Endodermal cell (in vitro differentiated cells): ENCODE data around the gene BCL7A. TPM values are rescaled to one million over a fixed set of nuclear protein-coding genes. Genes with fewer than 3 reads are reported as not detected.
"Not testable (repeated sequence)": the region's sequence is repeated elsewhere in the genome, so short reads cannot be mapped to it uniquely, and the experiment has no call there.

Source experiments
- DNase-seq: peaks from one replicate; pipeline ENCODE4 v3.0.0-alpha.2; 2017
- H3K27ac ChIP-seq: 2 replicates; pipeline ENCODE4 v1.5.1; 2013; ENCODE audit warnings: mild to moderate bottlenecking, low read depth, low read length, moderate library complexity
- H3K27me3 ChIP-seq: 2 replicates; pipeline ENCODE4 v1.6.1; 2013; ENCODE audit warnings: mild to moderate bottlenecking, low read length, moderate library complexity; ENCODE audit not compliant: insufficient read depth, control insufficient read depth, poor library complexity, severe bottlenecking
- H3K36me3 ChIP-seq: 2 replicates; pipeline ENCODE4 v1.7.0; 2013; ENCODE audit warnings: mild to moderate bottlenecking, low read length, moderate library complexity; ENCODE audit not compliant: control insufficient read depth, insufficient read depth
- H3K4me1 ChIP-seq: one replicate; pipeline ENCODE4 v1.7.0; 2013; ENCODE audit warnings: low read length; ENCODE audit not compliant: control insufficient read depth, insufficient read depth
- H3K4me3 ChIP-seq: 2 replicates; pipeline ENCODE4 v1.5.1; 2013; ENCODE audit warnings: mild to moderate bottlenecking, low read length, moderate library complexity
- H3K9ac ChIP-seq: 2 replicates; pipeline ENCODE4 v1.6.1; 2013; ENCODE audit warnings: mild to moderate bottlenecking, low read length, moderate library complexity; ENCODE audit not compliant: poor library complexity, severe bottlenecking; ENCODE audit errors: extremely low read depth
- H3K9me3 ChIP-seq: 2 replicates; pipeline ENCODE4 v1.6.1; 2013; ENCODE audit warnings: mild to moderate bottlenecking, low read length, moderate library complexity; ENCODE audit not compliant: control insufficient read depth
- H3K27ac Mint-ChIP-seq: 2 replicates; pipeline ENCODE4 v1.8.0; 2020; ENCODE audit warnings: mixed read lengths
- H3K27me3 Mint-ChIP-seq: 2 replicates; pipeline ENCODE4 v1.8.0; 2021; ENCODE audit warnings: mild to moderate bottlenecking, mixed read lengths; ENCODE audit not compliant: insufficient read depth
- H3K36me3 Mint-ChIP-seq: 2 replicates; pipeline ENCODE4 v1.8.0; 2020; ENCODE audit warnings: low read depth, mixed read lengths
- H3K4me1 Mint-ChIP-seq: 2 replicates; pipeline ENCODE4 v1.8.0; 2020; ENCODE audit warnings: mixed read lengths
- H3K4me3 Mint-ChIP-seq: 2 replicates; pipeline ENCODE4 v1.8.0; 2020; ENCODE audit warnings: mild to moderate bottlenecking, moderate library complexity, mixed read lengths
- H3K9me3 Mint-ChIP-seq: 2 replicates; pipeline ENCODE4 v1.8.0; 2020; ENCODE audit warnings: mild to moderate bottlenecking, mixed read lengths
- CTCF ChIP-seq: fragments of 200-600 bp; sonication (generic); conservative IDR thresholded peaks from 2 replicates; pipeline ENCODE4 v1.5.0; 2021; ENCODE audit warnings: antibody characterized with exemption, mild to moderate bottlenecking
- WGBS, 2 experiments: methylation state at CpG; one replicate each; pipeline versions ENCODE4 v1.1.5 to v1.1.7; 2013; ENCODE audit warnings: missing lambda C conversion rate in 2 of 2, mixed read lengths in 1 of 2; ENCODE audit not compliant: insufficient coverage in 1 of 2, insufficient read length in 1 of 2; 5-methylcytosine and 5-hydroxymethylcytosine counted together
- total RNA-seq, 2 donors: library from RNA; stranded (reverse); fragmentation: NEBNext Ultra II Directional in 1 of 2; extraction: Animal tissue kit (Norgen Biotek cat#: 25700) in 1 of 2; gene quantifications; 2 replicates in 1 of 2; 3 replicates in 1 of 2; pipeline ENCODE4 v1.2.1, GENCODE V29; 2021

Gene BCL7A
- total RNA-seq, 2 donors from 2014 or later = 22.3 to 28.9 TPM

- Histone ChIP-seq H3K27ac (no peak overlapping the region), H3K9me3 (no peaks in the 10 kb centered on the region), H3K36me3 (peaks cover 39% of the 10 kb centered on the region), H3K4me3 (no peak overlapping the region), H3K4me1 (no peaks in the 10 kb centered on the region), H3K9ac (no peak overlapping the region), H3K27me3 (no peaks in the 10 kb centered on the region)
- Mint-ChIP-seq H3K36me3 (peaks cover 47% of the 10 kb centered on the region), H3K27me3 (no peaks in the 10 kb centered on the region), H3K9me3 (no peaks in the 10 kb centered on the region), H3K4me3 (no peak overlapping the region), H3K27ac (no peak overlapping the region), H3K4me1 (no peaks in the 10 kb centered on the region)
- 95 to 96% methylated on average over 6 of the region's 6 CpGs for WGBS, 2 experiments
- no peak for TF ChIP-seq CTCF
- no peak for DNase-seq
These were observed 14.5 kb downstream of the BCL7A start for GRCh38 chr12:122036153-122036552.

GRCh38 chr12:122040579-122041386 is 19.1 kb downstream of the BCL7A start:
- H3K36me3 ChIP-seq = peaks cover 56% of the 10 kb centered on the region
- H3K27ac ChIP-seq = no peak overlapping the region
- H3K4me3 ChIP-seq = no peak overlapping the region
- no peaks in the 10 kb centered on the region for H3K9me3 Mint-ChIP-seq
- peaks cover 63% of the 10 kb centered on the region for H3K36me3 Mint-ChIP-seq
- no peak for DNase-seq
- no peaks in the 10 kb centered on the region for H3K4me1 Mint-ChIP-seq
- no peak overlapping the region for H3K27ac Mint-ChIP-seq
- no peak for TF ChIP-seq CTCF
- H3K9ac ChIP-seq = no peak overlapping the region
- no peaks in the 10 kb centered on the region for H3K9me3 ChIP-seq
- H3K4me3 Mint-ChIP-seq = no peak overlapping the region
- no peaks in the 10 kb centered on the region for H3K27me3 ChIP-seq
- no peaks in the 10 kb centered on the region for H3K4me1 ChIP-seq
- H3K27me3 Mint-ChIP-seq = no peaks in the 10 kb centered on the region
- WGBS, 2 experiments = 93 to 94% methylated on average over 18 to 21 of the region's 21 CpGs

- 92 to 93% methylated on average over 3 of the region's 3 CpGs for WGBS, 2 experiments
- H3K36me3 Mint-ChIP-seq = peaks cover 63% of the 10 kb centered on the region
These were observed 19.8 kb downstream of the BCL7A start for GRCh38 chr12:122041458-122041857.

More at GRCh38 chr12:122041458-122041857, 19.8 kb downstream of the BCL7A start:
- not testable (repeated sequence) for H3K4me3 Mint-ChIP-seq, H3K4me3 ChIP-seq, H3K27ac Mint-ChIP-seq, H3K4me1 ChIP-seq, H3K27ac ChIP-seq, H3K27me3 ChIP-seq, H3K9ac ChIP-seq, H3K9me3 Mint-ChIP-seq, DNase-seq, H3K9me3 ChIP-seq, H3K27me3 Mint-ChIP-seq, H3K4me1 Mint-ChIP-seq
- peaks cover 54% of the 10 kb centered on the region for H3K36me3 ChIP-seq
